PC-3 (cell line): ENCODE measurements around the gene RAB40AL.

Experiments
- CTCF ChIP-seq: fragments of 300-600 bp; sonication (generic); conservative IDR thresholded peaks from 2 replicates; pipeline ENCODE4 v1.5.1; 2017; ENCODE audit warnings: antibody characterized with exemption, low read depth, mild to moderate bottlenecking, low read length
- EZH2 ChIP-seq: fragments of 300-600 bp; sonication (generic); IDR thresholded peaks from one replicate; pipeline ENCODE4 v1.6.1; 2017; ENCODE audit warnings: antibody characterized with exemption, mild to moderate bottlenecking, low read length; ENCODE audit not compliant: unreplicated experiment
- EZH2phosphoT487 ChIP-seq: fragments of 300-600 bp; sonication (generic); IDR thresholded peaks from 2 replicates; pipeline ENCODE4 v1.6.1; 2018; ENCODE audit warnings: mild to moderate bottlenecking, antibody characterized with exemption, low read length, borderline replicate concordance

- no peak for TF ChIP-seq EZH2
- TF ChIP-seq CTCF: no peak
- TF ChIP-seq EZH2phosphoT487: no peak
These were observed 39.9 kb downstream of the RAB40AL start for GRCh38 chrX:102976793-102977495.
